Heart left ventricle (tissue), 16 donors: ENCODE measurements around the gene LTB4R. TPM values are rescaled to one million over a fixed set of nuclear protein-coding genes. Genes with fewer than 3 reads are reported as not detected.

ENCODE experiments used
- ATAC-seq, 4 donors: fragments of 200-7000 bp; cut with Tn5 transposase; one replicate each; pipeline ENCODE4 v1.9.1; 2020 to 2022; ENCODE audit warnings: moderate library complexity in 4 of 4, mild to moderate bottlenecking in 3 of 4, moderate number of reproducible peaks in 1 of 4
- DNase-seq, 5 donors: peaks; one replicate each; pipeline ENCODE4 v3.0.0-alpha.2; 2020
- H3K27ac ChIP-seq, 12 donors: fragments of 200-600 bp; sonication (generic) in 4 of 12; one replicate each; pipeline versions ENCODE4 v1.5.0 to v1.8.0; 2016 to 2022; ENCODE audit warnings: mild to moderate bottlenecking in 2 of 12
- H3K27me3 ChIP-seq, 9 donors: fragments of 200-600 bp; sonication (generic) in 2 of 9; one replicate each; pipeline versions ENCODE4 v1.5.1 to v1.8.0; 2016 to 2022; ENCODE audit warnings: mild to moderate bottlenecking in 3 of 9
- H3K36me3 ChIP-seq, 9 donors: fragments of 200-600 bp; sonication (generic) in 2 of 9; one replicate each; pipeline versions ENCODE4 v1.5.0 to v1.8.0; 2018 to 2022; ENCODE audit warnings: mild to moderate bottlenecking in 2 of 9
- H3K4me1 ChIP-seq, 12 donors: fragments of 200-600 bp; sonication (generic) in 4 of 12; one replicate each; pipeline versions ENCODE4 v1.5.0 to v1.8.0; 2016 to 2022; ENCODE audit warnings: mild to moderate bottlenecking in 3 of 12
- H3K4me3 ChIP-seq, 12 donors: fragments of 200-600 bp; sonication (generic) in 4 of 12; one replicate each; pipeline versions ENCODE4 v1.5.0 to v1.8.0; 2017 to 2022; ENCODE audit warnings: mild to moderate bottlenecking in 9 of 12, moderate library complexity in 4 of 12
- H3K9me3 ChIP-seq, 12 donors: fragments of 200-600 bp; sonication (generic) in 4 of 12; one replicate each; pipeline versions ENCODE4 v1.5.0 to v1.8.0; 2016 to 2022; ENCODE audit warnings: mild to moderate bottlenecking in 1 of 12
- CTCF ChIP-seq, 12 donors: fragments of 200-600 bp; sonication (generic) in 4 of 12; IDR thresholded peaks; one replicate each; pipeline versions ENCODE4 v1.5.0 to v1.8.0; 2018 to 2022; ENCODE audit warnings: antibody characterized with exemption in 12 of 12, mild to moderate bottlenecking in 5 of 12
- POLR2A ChIP-seq, 2 donors: fragments of 450-650 bp; IDR thresholded peaks; one replicate each; pipeline ENCODE4 v1.6.1; 2017; ENCODE audit warnings: antibody characterized with exemption in 2 of 2, mild to moderate bottlenecking in 2 of 2, moderate library complexity in 2 of 2
- WGBS, 4 donors: extraction: QIAGEN DNeasy Blood & Tissue Kit in 2 of 4; methylation state at CpG; one replicate each; pipeline versions ENCODE4 v1.1.5 to v1.1.7; 2013 to 2018; 5-methylcytosine and 5-hydroxymethylcytosine counted together
- intact Hi-C, 10 donors: fragments of 100-400 bp; cut with DNase I; formaldehyde crosslinking; loops; one replicate each; pipeline versions ENCODE4 v1.11.1 to v1.14.2; 2022
- polyA plus RNA-seq, 2 donors: library from polyadenylated mRNA; stranded (reverse); fragments of 200-250 nt; gene quantifications; one replicate each; pipeline ENCODE4 v1.2.3, GENCODE V29; 2013
- total RNA-seq, 9 donors: library from RNA; depleted of rRNA in 2 of 9; stranded (reverse); fragments of >200 nt in 2 of 9; fragmentation: NEBNext Ultra II Directional in 3 of 9; extraction: Animal tissue kit (Norgen Biotek cat#: 25700) in 3 of 9; gene quantifications; one replicate each; pipeline versions ENCODE4 v1.1.0 to v1.2.4, GENCODE V29; 2016 to 2023
- donor health status: ischemic (EF 13 %, LVEDD 7.1; RV severe dilation, severe dysfunction).
- donor health status: healthy with polysubstance abuse.
- donor health status: DM: no; HTN: yes; CAD: no.
- donor health status: DM: no; HTN: no; CAD: no.
- donor health status: ischemic (EF 25% LVEDD 6.9; RV normal size, moderate dysfunction).
- donor health status: ischemic (EF 25% LVEDD 5.7; RV mildly dilated, moderate dysfunction).
- donor health status: healthy.
- donor health status: DM: yes; HTN: yes; CAD: no.
- donor health status: ischemic (EF 35%, LVEDD 5.7; RV mildly dilated, moderate dysfunction).
- donor health status: nonischemic (EF 11% LVEDD 7.7; RV severe dilation, severe dysfunction).
- donor health status: DM: yes; HTN: yes; CAD: no.
- donor health status: PGD.
- donor health status: ischemic (EF 29% LVEDD 5.4; RV normal size, mild dysfunction).
- donor health status: nonischemic (EF 23%, LVEDD 6.1; RV moderate dilation, normal function).

The LTB4R gene
- total and polyA plus RNA-seq, 11 donors = 0.92 to 8.8 (median 1.7) TPM

GRCh38 chr14:24330973-24331674 lies 19.8 kb downstream of the LTB4R start:
- peaks cover 6 to 96% (median 35%) of the 10 kb centered on the region in 12 donors for H3K4me1 ChIP-seq
- intact Hi-C loops = loop anchor here in 4 of 10 donors (5.0 kb wide), 3 partner anchors 81 to 106 kb away; no protein-coding TSS in a partner anchor
- no peak overlapping the region for H3K4me3 ChIP-seq
- peaks cover 0 to 36% (median 14%) of the 10 kb centered on the region in 9 donors for H3K27me3 ChIP-seq
- no peak overlapping the region for H3K27ac ChIP-seq
- H3K9me3 ChIP-seq = no peaks in the 10 kb centered on the region
- peaks cover 0 to 18% (median 5%) of the 10 kb centered on the region in 9 donors for H3K36me3 ChIP-seq
- WGBS, 4 donors = 90 to 92% (median 91%) methylated on average over 6 to 10 of the region's 10 CpGs
- peak in 1 of 5 donors; percentile 12 for DNase-seq
- no peak for ATAC-seq
- no peak for TF ChIP-seq POLR2A (IDR thresholded peaks at IDR 0.05)
- TF ChIP-seq CTCF (IDR thresholded peaks at IDR 0.05) = no peak

GRCh38 chr14:24331731-24332267 lies 20.5 kb downstream of the LTB4R start:
- peaks cover 0 to 18% (median 5%) of the 10 kb centered on the region in 9 donors for H3K36me3 ChIP-seq
- no peak for ATAC-seq
- H3K4me3 ChIP-seq = peak overlapping the region in 3 of 12 donors; percentile 63 to 78 (median 74)
- H3K27me3 ChIP-seq = peaks cover 0 to 37% (median 14%) of the 10 kb centered on the region in 9 donors
- peaks cover 6 to 100% (median 36%) of the 10 kb centered on the region in 12 donors for H3K4me1 ChIP-seq
- H3K9me3 ChIP-seq = no peaks in the 10 kb centered on the region
- no peak overlapping the region for H3K27ac ChIP-seq
- WGBS, 4 donors = 61 to 71% (median 65%) methylated on average over 22 to 26 of the region's 26 CpGs
- TF ChIP-seq POLR2A (IDR thresholded peaks at IDR 0.05) = no peak
- intact Hi-C loops = loop anchor here in 9 of 10 donors (2.0 to 5.0 kb wide), 6 partner anchors 35 to 106 kb away; no protein-coding TSS in a partner anchor
- DNase-seq = peak in 1 of 5 donors; percentile 30

- Histone ChIP-seq H3K27me3 (peaks cover 0 to 37% (median 14%) of the 10 kb centered on the region in 9 donors), H3K4me1 (peaks cover 6 to 95% (median 36%) of the 10 kb centered on the region in 12 donors), H3K27ac (peak overlapping the region in 2 of 12 donors; percentile 87 to 96), H3K9me3 (no peaks in the 10 kb centered on the region), H3K4me3 (peak overlapping the region in 10 of 12 donors; percentile 3 to 93 (median 74)), H3K36me3 (peaks cover 0 to 19% (median 5%) of the 10 kb centered on the region in 9 donors)
- intact Hi-C loops = loop anchor here in 9 of 10 donors (2.0 to 5.0 kb wide), 6 partner anchors 34 to 105 kb away; no protein-coding TSS in a partner anchor
- DNase-seq = peak in 4 of 5 donors; percentile 64 to 71 (median 68)
- TF ChIP-seq POLR2A (IDR thresholded peaks at IDR 0.05) = no peak
- TF ChIP-seq CTCF (IDR thresholded peaks at IDR 0.05) = peak; percentile 48 to 76 (median 65)
- ATAC-seq = peak; percentile 9 to 60 (median 52)
- whole genome bisulfite sequencing, 4 donors = 19 to 38% (median 30%) methylated on average over 53 to 56 of the region's 56 CpGs
Measured at GRCh38 chr14:24332268-24332993, 21.1 kb downstream of the LTB4R start.

GRCh38 chr14:24334431-24335291 lies 23.4 kb downstream of the LTB4R start, which contains the start of gene ADCY4:
Gene ADCY4, minus strand, starts transcription at chr14:24335071. Its CDS starts 419 bp downstream, at chr14:24334652.
- Histone ChIP-seq H3K27ac (peak within 1 kb of the TSS; percentile 76 to 99 (median 92)), H3K9me3 (no peaks in the 10 kb centered on the region), H3K4me1 (peaks cover 6 to 87% (median 49%) of the 10 kb centered on the region in 12 donors), H3K36me3 (peaks cover 0 to 22% (median 5%) of the 10 kb centered on the region in 9 donors), H3K27me3 (peaks cover 0 to 56% (median 15%) of the 10 kb centered on the region in 9 donors), H3K4me3 (peak within 1 kb of the TSS; percentile 44 to 93 (median 73))
- ATAC-seq (peak; percentile 32 to 70 (median 41)), DNase-seq (peak; percentile 68 to 86 (median 78))
- intact Hi-C loops = loop anchor here in 7 of 10 donors (1.0 to 5.0 kb wide), 5 partner anchors 32 to 103 kb away; no protein-coding TSS in a partner anchor
- 2 to 3% (median 3%) methylated on average over 37 to 65 of the region's 65 CpGs for WGBS, 4 donors
- TF ChIP-seq POLR2A (IDR thresholded peaks at IDR 0.05) (peak in 1 of 2 donors; percentile 80), CTCF (IDR thresholded peaks at IDR 0.05) (no peak)
